ENCODE results near the gene CHCHD3.

- TF ChIP-seq CTCF (IDR thresholded peaks at IDR 0.05) (no peak), POLR2AphosphoS5 (IDR thresholded peaks at IDR 0.05) (no peak)
Observed at GRCh38 chr7:132767378-132767777, 314.5 kb downstream of the CHCHD3 start.
